ENCODE measurements around the gene USP40.

The USP40 gene

DNA sequence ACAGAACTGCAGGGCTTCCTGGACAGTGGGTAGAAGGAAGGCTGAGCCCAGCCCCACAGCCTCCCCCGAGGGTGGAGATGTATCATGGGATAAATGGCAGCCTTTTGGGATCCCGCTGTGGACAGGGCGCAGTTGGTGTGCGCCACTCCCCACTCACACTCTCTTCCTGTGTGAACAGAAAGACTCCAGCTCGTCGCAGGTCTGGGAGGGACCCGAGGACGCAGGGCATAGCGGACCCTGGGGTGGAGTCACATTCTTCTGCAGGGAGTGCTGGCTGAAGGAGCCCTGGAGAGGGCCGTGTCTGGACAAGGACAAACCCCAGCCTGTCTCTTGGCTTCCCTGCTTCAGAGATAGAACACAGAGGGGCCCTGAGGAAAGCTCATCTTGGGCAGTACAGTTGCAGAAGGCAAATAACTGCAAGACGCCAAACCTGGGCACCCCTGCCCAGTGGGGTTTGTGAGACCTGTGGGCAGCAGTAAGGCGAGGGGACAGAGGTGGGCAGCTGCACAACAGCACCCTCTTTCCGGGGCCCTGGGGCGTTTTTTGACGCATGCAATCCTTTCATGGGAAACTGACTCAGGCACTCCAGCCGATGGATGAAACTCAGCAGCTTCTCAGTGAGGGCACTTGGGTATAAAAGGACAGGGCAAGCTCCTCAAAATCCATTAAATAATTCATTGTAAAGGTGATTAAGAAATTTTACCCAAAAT, 101.9 kb downstream of the USP40 start:
- ChIA-PET POLR2A (no interaction called here), CTCF (interaction anchor here (0.6 kb wide), 1 partner anchor 369 kb away, joined by 3 read pairs; no protein-coding TSS in a partner anchor)
- no peak for DNase-seq (ENCODE audit: extremely low spot score)
- no peak for TF ChIP-seq CTBP1 (IDR thresholded peaks at IDR 0.05; ENCODE audit: borderline replicate concordance)
- TF ChIP-seq FOXK2 (IDR thresholded peaks at IDR 0.05), result no peak
- no peak for TF ChIP-seq BHLHE40 (IDR thresholded peaks at IDR 0.05; ENCODE audit: borderline replicate concordance)
- TF ChIP-seq PKNOX1 (IDR thresholded peaks at IDR 0.05), result no peak
- no peak for TF ChIP-seq ZNF384 (IDR thresholded peaks at IDR 0.05)
- no peak for TF ChIP-seq SP1 (IDR thresholded peaks at IDR 0.05)
- TF ChIP-seq ELF4 (IDR thresholded peaks at IDR 0.05), result no peak
- TF ChIP-seq HDGF (IDR thresholded peaks at IDR 0.05; ENCODE audit: borderline replicate concordance), result no peak
- no peak for TF ChIP-seq ARNT (IDR thresholded peaks at IDR 0.05)
- TF ChIP-seq FOXA1 (IDR thresholded peaks at IDR 0.05), result no peak
- TF ChIP-seq SUZ12 (IDR thresholded peaks at IDR 0.05), result no peak

GRCh38 chr2:233464056-233464455, 102.5 kb downstream of the USP40 start:
- TF ChIP-seq CTBP1 (IDR thresholded peaks at IDR 0.05; ENCODE audit: borderline replicate concordance) (no peak), L3MBTL2 (conservative IDR thresholded peaks at IDR 0.05) (no peak), PKNOX1 (IDR thresholded peaks at IDR 0.05) (no peak), SP1 (IDR thresholded peaks at IDR 0.05) (no peak), FOXA1 (IDR thresholded peaks at IDR 0.05) (no peak), HDGF (IDR thresholded peaks at IDR 0.05; ENCODE audit: borderline replicate concordance) (no peak), ZNF384 (IDR thresholded peaks at IDR 0.05) (no peak), LEF1 (IDR thresholded peaks at IDR 0.05; ENCODE audit: borderline replicate concordance) (no peak), SUZ12 (IDR thresholded peaks at IDR 0.05) (no peak), FOXK2 (IDR thresholded peaks at IDR 0.05) (no peak), BHLHE40 (IDR thresholded peaks at IDR 0.05; ENCODE audit: borderline replicate concordance) (no peak)
- POLR2A ChIA-PET, result no interaction called here
- DNase-seq (ENCODE audit: extremely low spot score), result no peak
- CTCF ChIA-PET, result interaction anchor here (0.6 kb wide), 1 partner anchor 369 kb away, joined by 3 read pairs; no protein-coding TSS in a partner anchor

GRCh38 chr2:233463586-233463985, 103.0 kb downstream of the USP40 start:
- DNase-seq (ENCODE audit: extremely low spot score), result no peak
- ChIA-PET CTCF (no interaction called here), POLR2A (no interaction called here)
- TF ChIP-seq ELF4 (IDR thresholded peaks at IDR 0.05) (no peak), SUZ12 (IDR thresholded peaks at IDR 0.05) (no peak), NFRKB (IDR thresholded peaks at IDR 0.05) (no peak), FOXA1 (IDR thresholded peaks at IDR 0.05) (no peak), HDGF (IDR thresholded peaks at IDR 0.05; ENCODE audit: borderline replicate concordance) (no peak), ARNT (IDR thresholded peaks at IDR 0.05) (no peak), ZNF384 (IDR thresholded peaks at IDR 0.05) (no peak), L3MBTL2 (conservative IDR thresholded peaks at IDR 0.05) (no peak), LEF1 (IDR thresholded peaks at IDR 0.05; ENCODE audit: borderline replicate concordance) (no peak), BHLHE40 (IDR thresholded peaks at IDR 0.05; ENCODE audit: borderline replicate concordance) (no peak), FOXK2 (IDR thresholded peaks at IDR 0.05) (no peak), CTBP1 (IDR thresholded peaks at IDR 0.05; ENCODE audit: borderline replicate concordance) (no peak)

DNA sequence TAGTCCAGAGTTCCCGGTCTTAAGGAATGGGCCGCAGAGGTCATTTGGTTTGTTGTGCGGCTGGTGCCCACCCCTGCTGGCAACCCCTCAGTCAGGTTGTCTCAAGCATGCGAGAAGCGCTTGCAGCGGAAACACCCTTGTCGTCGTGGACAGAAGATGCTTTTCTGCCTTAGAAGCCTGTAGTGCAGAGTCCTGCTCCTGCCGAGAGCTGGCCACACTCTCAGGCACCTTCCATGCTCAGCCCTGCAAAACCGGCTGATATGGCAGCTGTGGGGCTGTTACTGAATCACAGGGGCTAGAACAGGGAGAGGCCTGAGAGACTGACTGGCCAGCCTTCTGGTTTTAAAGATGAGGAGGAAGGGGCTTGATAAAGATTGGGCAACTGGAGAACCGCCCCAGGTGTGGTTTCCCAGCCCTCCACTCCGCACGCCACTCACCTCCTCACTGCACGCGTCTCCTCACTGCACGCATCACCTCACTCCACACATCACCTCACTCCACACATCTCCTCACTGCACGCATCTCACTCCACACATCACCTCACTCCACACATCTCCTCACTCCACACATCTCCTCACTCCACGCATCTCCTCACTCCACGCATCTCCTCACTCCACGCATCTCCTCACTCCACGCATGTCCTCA, 103.6 kb downstream of the USP40 start:
- POLR2A ChIA-PET, result no interaction called here
- DNase-seq (ENCODE audit: extremely low spot score), result no peak
- CTCF ChIA-PET, result no interaction called here
- no peak for TF ChIP-seq SP1 (IDR thresholded peaks at IDR 0.05)
- no peak for TF ChIP-seq L3MBTL2 (conservative IDR thresholded peaks at IDR 0.05)
- no peak for TF ChIP-seq HDGF (IDR thresholded peaks at IDR 0.05; ENCODE audit: borderline replicate concordance)
- TF ChIP-seq ELF4 (IDR thresholded peaks at IDR 0.05), result no peak
- no peak for TF ChIP-seq FOXA1 (IDR thresholded peaks at IDR 0.05)
- TF ChIP-seq LEF1 (IDR thresholded peaks at IDR 0.05; ENCODE audit: borderline replicate concordance), result no peak
- no peak for TF ChIP-seq SUZ12 (IDR thresholded peaks at IDR 0.05)
- TF ChIP-seq ZNF384 (IDR thresholded peaks at IDR 0.05), result no peak
- TF ChIP-seq CTBP1 (IDR thresholded peaks at IDR 0.05; ENCODE audit: borderline replicate concordance), result no peak
- no peak for TF ChIP-seq FOXK2 (IDR thresholded peaks at IDR 0.05)
- no peak for TF ChIP-seq BHLHE40 (IDR thresholded peaks at IDR 0.05; ENCODE audit: borderline replicate concordance)
- TF ChIP-seq PKNOX1 (IDR thresholded peaks at IDR 0.05), result no peak
- no peak for TF ChIP-seq ARNT (IDR thresholded peaks at IDR 0.05)
- no peak for TF ChIP-seq NFRKB (IDR thresholded peaks at IDR 0.05)
- TF ChIP-seq TARDBP (IDR thresholded peaks at IDR 0.05), result no peak

DNA sequence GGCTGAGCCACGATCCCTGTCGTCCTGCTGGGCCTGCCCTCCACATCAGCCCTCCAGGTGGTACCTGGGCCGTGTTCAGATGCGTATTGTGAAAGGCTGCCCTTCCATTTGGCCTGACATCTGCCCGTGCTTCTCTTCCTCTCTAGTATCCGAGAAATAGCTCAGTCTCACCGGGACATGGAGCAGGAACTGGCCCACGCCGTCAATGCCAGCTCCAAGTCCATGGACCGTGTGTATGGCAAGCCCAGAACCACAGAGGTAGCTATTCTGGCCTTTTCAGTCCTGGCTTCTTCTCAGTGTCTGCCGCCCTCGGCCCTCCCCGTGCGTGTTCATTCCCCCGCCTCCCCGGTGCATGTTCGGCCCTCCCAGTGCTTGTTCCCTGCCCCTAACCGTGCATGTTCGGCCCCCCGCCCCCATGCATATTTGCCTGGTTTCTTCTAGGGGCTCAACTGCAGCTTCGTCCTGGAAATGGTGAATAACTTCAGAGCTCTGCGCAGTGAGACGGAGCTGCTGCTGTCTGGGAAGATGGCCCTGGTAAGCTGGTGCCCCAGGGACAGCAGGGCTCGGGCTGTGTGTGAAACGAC, 104.3 kb downstream of the USP40 start:
- ChIA-PET CTCF (no interaction called here), POLR2A (no interaction called here)
- TF ChIP-seq SUZ12 (IDR thresholded peaks at IDR 0.05), result no peak
- TF ChIP-seq LEF1 (IDR thresholded peaks at IDR 0.05; ENCODE audit: borderline replicate concordance), result no peak
- no peak for TF ChIP-seq ZNF384 (IDR thresholded peaks at IDR 0.05)
- TF ChIP-seq CTBP1 (IDR thresholded peaks at IDR 0.05; ENCODE audit: borderline replicate concordance), result no peak
- no peak for TF ChIP-seq PKNOX1 (IDR thresholded peaks at IDR 0.05)
- TF ChIP-seq TARDBP (IDR thresholded peaks at IDR 0.05), result no peak
- TF ChIP-seq BHLHE40 (IDR thresholded peaks at IDR 0.05; ENCODE audit: borderline replicate concordance), result no peak
- no peak for TF ChIP-seq SP1 (IDR thresholded peaks at IDR 0.05)
- no peak for TF ChIP-seq HDGF (IDR thresholded peaks at IDR 0.05; ENCODE audit: borderline replicate concordance)
- TF ChIP-seq NFRKB (IDR thresholded peaks at IDR 0.05), result no peak
- no peak for TF ChIP-seq ELF4 (IDR thresholded peaks at IDR 0.05)
- no peak for TF ChIP-seq FOXK2 (IDR thresholded peaks at IDR 0.05)
- no peak for TF ChIP-seq FOXA1 (IDR thresholded peaks at IDR 0.05)
- TF ChIP-seq ARNT (IDR thresholded peaks at IDR 0.05), result no peak
- TF ChIP-seq L3MBTL2 (conservative IDR thresholded peaks at IDR 0.05), result no peak
- DNase-seq (ENCODE audit: extremely low spot score), result no peak

All from HEK293T (cell line).